HG03097 (cell line): ENCODE data around the gene CTBP1.

ENCODE experiments used
- ATAC-seq: cut with Tn5 transposase; IDR thresholded peaks from one replicate; pipeline ENCODE4 v1.9.1; 2021; ENCODE audit not compliant: unreplicated experiment, low FRiP score

Gene CTBP1

DNA sequence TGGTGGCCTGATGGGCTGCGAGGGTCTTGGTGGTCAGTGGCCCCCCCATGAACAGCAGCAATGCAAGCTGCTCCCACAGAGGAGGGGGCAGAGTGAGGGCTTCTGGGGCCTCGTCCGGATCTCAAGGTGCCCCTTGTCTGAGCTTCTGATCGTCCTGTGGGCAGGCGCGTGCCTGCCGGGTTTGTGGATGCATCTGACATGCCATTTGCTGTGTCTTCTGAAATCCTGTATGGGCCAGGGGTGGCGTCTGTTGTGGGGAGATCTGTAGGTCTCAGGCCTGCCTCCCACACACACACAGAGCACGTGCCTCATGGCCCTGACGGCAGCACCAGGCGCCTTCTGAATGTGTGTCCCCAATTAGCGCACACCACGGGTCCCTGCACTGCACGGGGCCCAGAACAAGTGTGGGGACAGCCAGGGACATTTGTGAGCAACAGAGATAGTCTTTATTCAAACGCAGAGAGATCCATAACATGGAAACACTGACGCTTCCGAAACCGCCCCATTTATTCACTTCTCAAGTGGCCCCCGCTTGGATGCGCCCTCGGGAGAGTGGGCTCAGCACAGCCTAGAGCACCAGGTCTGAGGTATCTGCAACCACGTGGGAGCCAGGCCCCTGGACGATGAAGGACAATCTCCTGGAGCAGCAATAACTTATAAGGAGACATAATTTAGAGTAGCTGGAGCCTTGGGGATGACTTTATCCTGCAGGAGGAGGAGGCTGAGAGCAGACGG lies 82.3 kb downstream of the CTBP1 start:
- ATAC-seq, result peak; percentile 5

DNA sequence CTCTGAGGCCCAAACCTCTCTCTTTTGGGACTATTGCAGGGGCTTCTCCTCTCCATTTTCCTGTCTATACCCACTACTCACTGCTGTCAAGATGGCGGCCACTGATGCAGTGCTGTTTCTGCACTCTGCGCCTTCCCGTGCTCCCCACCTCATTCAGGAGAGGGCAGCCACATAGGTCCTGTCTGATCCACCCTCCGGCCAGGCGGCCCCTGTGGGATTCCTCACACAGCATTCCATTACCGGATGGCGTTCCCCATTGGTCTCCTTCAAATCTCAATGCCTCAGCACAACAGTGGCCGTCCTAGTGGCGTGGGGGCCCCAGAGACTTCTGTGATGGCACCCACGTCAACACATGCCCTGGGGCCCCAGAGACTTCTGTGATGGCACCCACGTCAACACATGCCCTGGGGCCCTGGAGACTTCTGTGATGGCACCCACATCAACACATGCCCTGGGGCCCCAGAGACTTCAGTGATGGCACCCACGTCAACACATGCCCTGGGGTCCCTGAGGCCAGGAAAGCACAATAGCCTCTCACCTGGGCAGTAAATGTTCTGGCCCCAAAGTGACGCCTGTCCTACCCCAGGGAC lies 83.9 kb downstream of the CTBP1 start:
- ATAC-seq, result no peak

DNA sequence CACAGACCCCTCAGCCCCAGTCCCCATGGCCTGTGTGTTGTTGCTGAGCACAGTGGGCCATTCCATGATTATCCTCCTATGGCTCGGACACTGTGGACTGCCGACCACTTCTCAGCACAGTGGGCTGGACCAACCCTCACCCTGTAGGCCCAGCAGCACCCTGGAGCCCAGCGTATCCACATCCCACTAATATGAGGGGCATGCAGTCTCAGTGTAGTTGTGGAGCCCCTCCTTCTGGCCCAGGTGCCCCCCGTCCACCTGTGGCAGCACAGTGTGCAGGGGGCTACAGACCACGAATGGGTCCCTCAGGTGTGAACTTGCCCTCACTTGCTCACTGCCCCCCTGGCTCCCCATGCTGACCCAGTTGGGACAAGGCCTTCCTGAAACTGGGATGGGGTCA lies 84.5 kb downstream of the CTBP1 start:
- ATAC-seq, result no peak

- ATAC-seq, result no peak
These were observed 84.9 kb downstream of the CTBP1 start for GRCh38 chr4:1164040-1164439.
